Astrocyte (in vitro differentiated cells and primary cell): ENCODE measurements around the gene TMEM198.

Experiments used
- CTCF ChIP-seq: IDR thresholded peaks from 2 replicates; pipeline ENCODE4 v1.5.1; 2011; ENCODE audit warnings: low read depth, mild to moderate bottlenecking, inconsistent platforms, low read length, moderate library complexity; ENCODE audit not compliant: insufficient read depth
- EZH2 ChIP-seq: IDR thresholded peaks from 2 replicates; pipeline ENCODE4 v1.6.1; 2012; ENCODE audit warnings: mild to moderate bottlenecking, low read length, inconsistent platforms; ENCODE audit not compliant: insufficient read depth

- TF ChIP-seq EZH2 (no peak), CTCF (no peak)
Measured at GRCh38 chr2:219576505-219577388, 32.9 kb downstream of the TMEM198 start.
